PC-3 (cell line): ENCODE data around the gene MDC1.

Source experiments
- EZH2 ChIP-seq: fragments of 300-600 bp; sonication (generic); IDR thresholded peaks from one replicate; pipeline ENCODE4 v1.6.1; 2017; ENCODE audit warnings: antibody characterized with exemption, mild to moderate bottlenecking, low read length; ENCODE audit not compliant: unreplicated experiment
- EZH2phosphoT487 ChIP-seq: fragments of 300-600 bp; sonication (generic); IDR thresholded peaks from 2 replicates; pipeline ENCODE4 v1.6.1; 2018; ENCODE audit warnings: mild to moderate bottlenecking, antibody characterized with exemption, low read length, borderline replicate concordance
- TF ChIP-seq, protein P1 (sequence below): fragments of 300-600 bp; sonication (generic); conservative IDR thresholded peaks from 2 replicates; pipeline ENCODE4 v1.5.1; 2017; ENCODE audit warnings: antibody characterized with exemption, low read depth, mild to moderate bottlenecking, low read length

GRCh38 chr6:30721198-30722024 is 4.3 kb upstream of the MDC1 start:
- no peak for TF ChIP-seq EZH2
- TF ChIP-seq, protein P1, sequence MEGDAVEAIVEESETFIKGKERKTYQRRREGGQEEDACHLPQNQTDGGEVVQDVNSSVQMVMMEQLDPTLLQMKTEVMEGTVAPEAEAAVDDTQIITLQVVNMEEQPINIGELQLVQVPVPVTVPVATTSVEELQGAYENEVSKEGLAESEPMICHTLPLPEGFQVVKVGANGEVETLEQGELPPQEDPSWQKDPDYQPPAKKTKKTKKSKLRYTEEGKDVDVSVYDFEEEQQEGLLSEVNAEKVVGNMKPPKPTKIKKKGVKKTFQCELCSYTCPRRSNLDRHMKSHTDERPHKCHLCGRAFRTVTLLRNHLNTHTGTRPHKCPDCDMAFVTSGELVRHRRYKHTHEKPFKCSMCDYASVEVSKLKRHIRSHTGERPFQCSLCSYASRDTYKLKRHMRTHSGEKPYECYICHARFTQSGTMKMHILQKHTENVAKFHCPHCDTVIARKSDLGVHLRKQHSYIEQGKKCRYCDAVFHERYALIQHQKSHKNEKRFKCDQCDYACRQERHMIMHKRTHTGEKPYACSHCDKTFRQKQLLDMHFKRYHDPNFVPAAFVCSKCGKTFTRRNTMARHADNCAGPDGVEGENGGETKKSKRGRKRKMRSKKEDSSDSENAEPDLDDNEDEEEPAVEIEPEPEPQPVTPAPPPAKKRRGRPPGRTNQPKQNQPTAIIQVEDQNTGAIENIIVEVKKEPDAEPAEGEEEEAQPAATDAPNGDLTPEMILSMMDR: no peak
- no peak for TF ChIP-seq EZH2phosphoT487
